GM12878 (cell line): ENCODE measurements around the gene DDX42. TPM values are rescaled to one million over a fixed set of nuclear protein-coding genes. Genes with fewer than 3 reads are reported as not detected.

ENCODE experiments used
- ATAC-seq: fragments of 200-7000 bp; cut with Tn5 transposase; 3 replicates; pipeline ENCODE4 v1.9.1; 2020; ENCODE audit warnings: mild to moderate bottlenecking, moderate library complexity
- BruUV-seq: library from RNA; stranded (reverse); fragments of 400-500 nt; replicated peaks from 2 replicates; lab custom pipeline; 2021; lab: Mats Ljungman, UMichigan
- CTCF ChIA-PET: fragments of 300-600 bp; sonication (Branson Sonifier 250); formaldehyde crosslinking; extraction: SDS; loops from one replicate; lab custom pipeline; 2021; ENCODE audit warnings: inconsistent platforms; lab: Yijun Ruan, JAX
- POLR2A ChIA-PET: fragments of 350-600 bp; formaldehyde crosslinking; extraction: SDS; loops from one replicate; lab custom pipeline; 2021; ENCODE audit warnings: inconsistent platforms; lab: Charles Lee
- RAD21 ChIA-PET: fragments of 300-600 bp; sonication (Branson Sonifier 250); formaldehyde crosslinking; loops from one replicate; lab custom pipeline; 2023; ENCODE audit warnings: antibody characterized with exemption; ENCODE audit not compliant: unreplicated experiment; lab: Charles Lee
- SMC1A ChIA-PET: fragments of 300-600 bp; sonication (Branson Sonifier 250); formaldehyde crosslinking; loops from one replicate; lab custom pipeline; 2023; ENCODE audit not compliant: unreplicated experiment, uncharacterized antibody; lab: Charles Lee
- DNase-seq: peaks from one replicate; pipeline ENCODE4 v3.0.0-alpha.2; 2011; ENCODE audit warnings: low read depth, low spot score
- FAIRE-seq: peaks from 3 replicates; lab custom pipeline; 2011; peaks lifted over from hg19 to GRCh38; lab: Jason Lieb, UNC
- H2AFZ ChIP-seq: 2 replicates; pipeline ENCODE4 v1.6.0; 2011; ENCODE audit warnings: low read depth, low read length, control low read depth; ENCODE audit not compliant: control insufficient read depth
- H3K27ac ChIP-seq: 2 replicates; pipeline ENCODE4 v1.5.1; 2011; ENCODE audit warnings: control low read depth; ENCODE audit not compliant: control insufficient read depth, insufficient read depth
- H3K27me3 ChIP-seq, 2 experiments: replicated peaks in 1 of 2; 2 replicates each; pipeline versions ENCODE4 v1.6.0 to v1.6.1; 2011; ENCODE audit warnings: low read length in 1 of 2; ENCODE audit not compliant: control insufficient read depth in 2 of 2, insufficient read depth in 2 of 2
- H3K36me3 ChIP-seq, 2 experiments: 2 replicates each; pipeline ENCODE4 v1.5.1; 2011; ENCODE audit warnings: low read length in 1 of 2; ENCODE audit not compliant: control insufficient read depth in 2 of 2, insufficient read depth in 2 of 2
- H3K4me1 ChIP-seq: 2 replicates; pipeline ENCODE4 v1.6.1; 2011; ENCODE audit warnings: mild to moderate bottlenecking, low read length, moderate library complexity, mixed read lengths; ENCODE audit not compliant: control insufficient read depth, insufficient read depth
- H3K4me2 ChIP-seq: 2 replicates; pipeline ENCODE4 v1.6.0; 2011; ENCODE audit warnings: control low read depth; ENCODE audit not compliant: control insufficient read depth, insufficient read depth
- H3K4me3 ChIP-seq: fragments of 200-600 bp; sonication (generic); 2 replicates; pipeline ENCODE4 v1.5.1; 2016
- H3K79me2 ChIP-seq: 2 replicates; pipeline ENCODE4 v1.6.0; 2011; ENCODE audit warnings: low read length; ENCODE audit not compliant: control insufficient read depth, insufficient read depth
- H3K9ac ChIP-seq: 2 replicates; pipeline ENCODE4 v1.8.0; 2011; ENCODE audit warnings: low read length, control low read depth, mixed read lengths; ENCODE audit not compliant: control insufficient read depth, insufficient read depth
- H3K9me3 ChIP-seq: replicated peaks from 3 replicates; pipeline ENCODE4 v1.5.1; 2011; ENCODE audit warnings: mild to moderate bottlenecking, low read length; ENCODE audit not compliant: control insufficient read depth, insufficient read depth
- H4K20me1 ChIP-seq: 2 replicates; pipeline ENCODE4 v1.6.0; 2011; ENCODE audit not compliant: control insufficient read depth, insufficient read depth
- CHD2 ChIP-seq: IDR thresholded peaks from 2 replicates; pipeline ENCODE4 v1.6.1; 2011; ENCODE audit warnings: low read depth, low read length, improper control_type of control experiment, borderline replicate concordance
- EP300 ChIP-seq, 2 experiments: fragments of 150-350 bp in 1 of 2; IDR thresholded peaks; 2 replicates each; pipeline ENCODE4 v1.6.1; 2011 to 2012; ENCODE audit warnings: low read depth in 2 of 2, low read length in 2 of 2, borderline replicate concordance in 1 of 2, improper control_type of control experiment in 1 of 2, inconsistent platforms in 1 of 2; ENCODE audit not compliant: control insufficient read depth in 1 of 2
- FOXK2 ChIP-seq: fragments of 450-650 bp; IDR thresholded peaks from 2 replicates; pipeline ENCODE4 v1.6.1; 2017; ENCODE audit warnings: mild to moderate bottlenecking, moderate library complexity
- GATAD2B ChIP-seq: fragments of 450-650 bp; conservative IDR thresholded peaks from 2 replicates; pipeline ENCODE4 v1.6.1; 2017; ENCODE audit warnings: low read depth, mild to moderate bottlenecking, moderate library complexity
- USF2 ChIP-seq: IDR thresholded peaks from 2 replicates; pipeline ENCODE4 v1.6.1; 2011; ENCODE audit warnings: low read depth, low read length, improper control_type of control experiment, borderline replicate concordance
- ZNF217 ChIP-seq: fragments of 450-650 bp; IDR thresholded peaks from 2 replicates; pipeline ENCODE4 v1.6.1; 2017; ENCODE audit warnings: antibody characterized with exemption, mild to moderate bottlenecking
- WGBS: methylation state at CpG from one replicate; pipeline ENCODE4 v1.1.6; 2016; ENCODE audit warnings: low lambda C conversion rate; ENCODE audit not compliant: insufficient replicate concordance, insufficient coverage; ENCODE audit errors: missing lambda C conversion rate; 5-methylcytosine and 5-hydroxymethylcytosine counted together
- in situ Hi-C: fragments of 300-500 bp; cut with MboI; formaldehyde crosslinking; loops from 9 replicates; pipeline ENCODE4 v1.14.3; 2018; ENCODE audit warnings: mixed read lengths
- intact Hi-C: fragments of 100-400 bp; cut with micrococcal nuclease; formaldehyde crosslinking; loops from one replicate; pipeline ENCODE4 v1.14.2; 2022; ENCODE audit not compliant: unreplicated experiment
- polyA plus RNA-seq, 11 experiments: library from polyadenylated mRNA; depleted of rRNA in 4 of 11; unstranded in 6 of 11; stranded (reverse) in 5 of 11; fragments of >200 nt; fragmentation: Nextera tagmentation in 4 of 11; fragmentation: Illumina TruSeq in 1 of 11; extraction: Ambion mirVana in 4 of 11; extraction: Trizol in 1 of 11; gene quantifications; 1 replicate in 1 of 11; 2 replicates in 10 of 11; pipeline versions ENCODE4 v1.2.1 to v1.2.3, GENCODE V29; 2011 to 2016; ENCODE audit warnings: inconsistent platforms in 2 of 11, missing spikeins in 2 of 11, low read depth in 1 of 11
- total RNA-seq, 4 experiments: library from RNA; depleted of rRNA in 3 of 4; stranded (reverse); fragments of >200 nt in 3 of 4; fragmentation: Illumina TruSeq in 1 of 4; extraction: Trizol in 1 of 4; gene quantifications; 2 replicates each; pipeline versions ENCODE4 v1.2.1 to v1.2.3, GENCODE V29; 2013 to 2021

DDX42 gene
- total and polyA plus RNA-seq, 10 of the 15 experiments (the other 5 are each of a cell fraction or from before 2014, with no cell fraction given), result 14.6 to 147 (median 65.3) TPM

DNA sequence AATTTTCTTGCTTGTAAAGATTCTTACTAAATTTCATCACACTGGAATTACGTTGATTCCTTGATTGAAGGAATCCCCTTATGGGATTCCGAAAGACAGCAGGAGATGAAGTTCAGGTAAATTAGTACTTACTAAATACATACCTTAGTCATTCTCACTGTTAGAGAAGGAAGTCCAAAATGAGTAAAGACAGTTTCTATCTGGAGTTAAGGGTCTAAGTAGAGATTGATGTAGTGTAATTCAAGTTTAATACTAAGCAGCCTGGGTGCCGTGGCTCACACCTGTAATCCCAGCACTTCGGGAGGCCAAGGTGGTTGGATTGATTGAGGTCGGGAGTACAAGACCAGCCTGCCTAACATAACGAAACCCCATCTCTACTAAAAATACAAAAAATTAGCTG lies 9.6 kb downstream of the DDX42 start:
- in situ Hi-C loops, result no loop called here

More for the DNA sequence above, 9.6 kb downstream of the DDX42 start:
- H3K27me3 ChIP-seq, result no peaks in the 10 kb centered on the region
- CTCF ChIA-PET, result interaction anchor here (1.0 to 4.0 kb wide), 7 partner anchors 9 to 86 kb away, joined by 3 to 10 read pairs (median 4); no protein-coding TSS in a partner anchor
- H3K4me1 ChIP-seq, result peaks cover 8% of the 10 kb centered on the region; the same call in 1 of the 2 replicates
- H3K4me3 ChIP-seq, result no peak overlapping the region
- intact Hi-C loops, result no loop called here
- H4K20me1 ChIP-seq, result no peaks in the 10 kb centered on the region
- POLR2A ChIA-PET, result interaction anchor here (0.8 to 5.6 kb wide), 6 partner anchors 10 to 66 kb away, joined by 3 to 49 read pairs (median 4); partner anchors contain the start of genes CCDC47 and DDX42
- SMC1A ChIA-PET, result interaction anchor here (0.6 to 3.2 kb wide), 9 partner anchors 9 to 358 kb away, joined by 3 to 10 read pairs (median 3); partner anchors contain the start of gene DDX42
- H2AFZ ChIP-seq, result no peak overlapping the region
- H3K27ac ChIP-seq, result peak overlapping the region; percentile 10; the same call in 1 of the 2 replicates
- no peak overlapping the region for H3K4me2 ChIP-seq
- 0 out of 3 replicates have a peak, but pooled peaks have one; percentile 27 for ATAC-seq
- no TSS peak for BruUV-seq
- RAD21 ChIA-PET, result interaction anchor here (1.1 to 1.6 kb wide), 4 partner anchors 9 to 34 kb away, joined by 3 to 7 read pairs (median 3); partner anchors contain the start of genes CCDC47 and DDX42
- FAIRE-seq, result no peak
- DNase-seq, result no peak
- peaks cover 67% of the 10 kb centered on the region for H3K79me2 ChIP-seq
- WGBS, result 55% methylated on average over 6 of the region's 6 CpGs
- H3K36me3 ChIP-seq, result peaks cover 2 to 10% of the 10 kb centered on the region in 2 experiments
- TF ChIP-seq USF2 (no peak), FOXK2 (no peak), ZNF217 (no peak), EP300 (IDR thresholded peaks at IDR 0.05; ENCODE audit: borderline replicate concordance in 1 of 2, control insufficient read depth in 1 of 2, low read depth in 2 of 2, low read length in 2 of 2) (no peak), CHD2 (no peak), GATAD2B (no peak)
- H3K9me3 ChIP-seq, result no peaks in the 10 kb centered on the region
- H3K9ac ChIP-seq, result no peak overlapping the region
